Hematopoietic multipotent progenitor cell treated with erythropoietin and hydrocortisone succinate and interleukin-3 and kit ligand, for 4 days (in vitro differentiated cells): ENCODE results near the gene LEMD2.

Experiments used
- DNase-seq: peaks from one replicate; pipeline ENCODE4 v3.0.0-alpha.2; 2015

The LEMD2 gene

GRCh38 chr6:33732817-33733708, 55.9 kb downstream of the LEMD2 start:
- no peak for DNase-seq

DNA sequence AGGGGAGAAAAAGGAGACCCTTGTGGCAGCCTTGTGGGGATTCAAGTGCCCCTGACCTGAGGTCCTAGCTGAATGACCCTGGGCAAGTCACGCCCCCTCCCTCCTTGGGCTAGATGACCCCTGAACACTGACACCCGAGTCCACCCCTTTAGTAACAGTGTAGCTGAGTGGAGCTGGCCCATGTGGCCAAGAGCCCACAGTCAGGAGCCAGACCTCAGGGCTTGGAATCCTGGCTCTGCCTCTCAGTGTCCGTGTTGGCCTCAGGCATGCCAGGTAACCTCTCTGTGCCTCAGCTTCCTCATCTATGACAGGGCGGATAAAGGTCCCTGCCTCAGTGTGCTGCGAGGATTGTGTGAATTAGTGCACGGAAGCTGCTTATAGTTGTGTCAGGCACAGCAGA, 56.5 kb downstream of the LEMD2 start:
- DNase-seq = no peak

DNA sequence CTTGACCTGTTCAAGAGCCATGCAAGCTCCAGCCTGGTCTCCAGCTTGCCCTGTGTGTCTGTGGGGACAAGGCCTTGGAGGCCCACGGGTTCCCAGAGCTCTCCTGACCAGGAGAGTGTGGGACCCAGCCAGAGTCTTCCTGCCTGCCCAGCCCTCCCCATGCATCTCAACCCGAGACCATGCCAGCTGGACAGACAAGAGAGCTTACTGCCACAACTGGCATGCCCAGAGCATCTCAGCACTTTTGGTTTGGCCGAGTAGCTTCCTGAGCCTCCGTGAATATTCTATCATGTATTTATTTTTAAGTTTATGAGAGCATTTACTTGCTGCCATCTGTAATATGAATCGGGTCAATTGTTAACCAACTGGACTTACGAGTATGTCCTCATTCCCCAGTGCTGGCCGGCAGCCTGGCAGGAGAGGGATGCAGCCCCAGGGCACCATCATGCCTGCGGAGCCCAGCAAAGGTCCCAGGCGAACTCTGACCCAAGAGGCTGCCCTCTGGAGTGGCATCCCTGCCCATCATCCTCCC, 57.1 kb downstream of the LEMD2 start:
- no peak for DNase-seq

GRCh38 chr6:33731035-33731434, 57.9 kb downstream of the LEMD2 start:
- no peak for DNase-seq

- no peak for DNase-seq
Measured at GRCh38 chr6:33730611-33731010, 58.3 kb downstream of the LEMD2 start.

DNA sequence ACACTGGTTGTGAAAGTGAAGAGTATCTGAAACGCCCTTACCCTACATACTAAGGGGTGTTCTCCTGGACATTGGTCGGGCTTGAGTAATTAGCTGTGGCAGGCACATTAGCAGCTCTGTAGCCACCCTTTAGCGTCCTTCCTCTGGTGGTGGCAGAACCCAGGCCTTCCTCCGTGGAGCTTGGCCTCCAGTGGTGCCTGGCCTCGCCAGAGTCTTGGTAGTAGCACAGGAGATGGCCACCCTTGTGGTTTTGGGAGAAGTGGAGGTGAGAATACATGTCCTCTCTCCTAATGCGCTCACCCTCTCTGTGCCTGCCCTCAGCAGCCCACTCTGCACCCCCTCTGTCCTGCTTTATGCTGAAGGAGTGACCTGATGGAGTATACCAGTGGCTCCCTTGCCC, 59.9 kb downstream of the LEMD2 start:
- no peak for DNase-seq

DNA sequence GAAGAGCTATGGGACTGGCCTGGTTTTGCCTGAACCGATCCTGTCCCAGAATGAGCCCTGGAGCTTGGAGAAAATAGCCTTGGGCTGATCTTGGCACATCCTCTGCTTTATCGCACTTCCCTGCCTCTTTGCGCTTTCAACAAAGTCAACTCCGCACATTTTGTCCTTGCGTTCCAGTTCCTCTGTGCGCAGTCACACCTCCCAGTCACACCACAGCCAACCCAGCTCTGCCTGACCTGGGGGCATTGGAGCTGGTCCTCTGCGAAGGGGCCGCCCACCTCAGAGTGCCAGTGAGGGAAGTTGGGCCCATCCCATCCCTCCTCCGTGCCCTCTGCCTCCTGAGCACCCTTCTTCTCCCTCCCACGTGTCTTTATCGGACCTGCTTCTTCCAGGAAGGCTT, 60.5 kb downstream of the LEMD2 start:
- DNase-seq = no peak

DNA sequence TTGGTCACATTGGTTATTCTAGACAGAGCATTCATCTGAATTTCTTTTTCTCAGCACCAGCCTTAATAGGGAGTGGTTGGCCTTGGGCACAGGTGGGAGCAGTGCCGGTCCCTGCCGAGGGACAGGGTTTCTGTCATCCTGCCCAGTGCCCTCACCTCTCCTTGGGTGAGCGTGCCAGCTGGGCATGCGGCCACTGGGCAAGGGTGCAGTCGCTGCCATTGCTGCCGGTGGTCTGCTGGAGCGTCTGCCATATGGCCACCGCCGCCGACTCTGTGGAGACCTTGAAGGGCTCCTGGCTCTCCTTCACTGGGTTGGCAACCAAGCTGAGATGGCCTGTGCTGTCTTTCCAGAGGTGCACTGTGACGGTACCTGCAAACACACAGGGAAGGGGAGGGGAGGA, 61.0 kb downstream of the LEMD2 start:
- no peak for DNase-seq

DNA sequence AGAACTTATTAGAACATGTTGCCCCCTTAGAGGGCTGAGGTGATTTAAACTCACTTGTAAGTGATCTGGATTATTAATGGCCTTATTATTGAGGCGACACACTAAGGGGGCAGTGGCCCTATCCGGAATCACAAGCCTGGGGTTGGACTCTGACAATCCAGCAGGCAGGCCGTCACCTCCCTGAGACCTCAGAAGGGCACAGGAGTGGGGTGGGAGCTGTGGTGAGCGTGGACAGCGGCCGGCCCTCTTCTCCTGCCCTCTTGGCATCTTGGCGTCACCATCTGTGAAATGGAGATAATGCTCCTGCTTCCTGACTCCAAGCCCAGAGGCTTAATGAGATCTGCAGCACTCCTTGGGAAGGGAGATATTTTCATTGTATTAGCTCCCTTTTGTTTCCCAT, 61.8 kb downstream of the LEMD2 start:
- no peak for DNase-seq

- DNase-seq = no peak
Measured at GRCh38 chr6:33726696-33727095, 62.2 kb downstream of the LEMD2 start.

DNA sequence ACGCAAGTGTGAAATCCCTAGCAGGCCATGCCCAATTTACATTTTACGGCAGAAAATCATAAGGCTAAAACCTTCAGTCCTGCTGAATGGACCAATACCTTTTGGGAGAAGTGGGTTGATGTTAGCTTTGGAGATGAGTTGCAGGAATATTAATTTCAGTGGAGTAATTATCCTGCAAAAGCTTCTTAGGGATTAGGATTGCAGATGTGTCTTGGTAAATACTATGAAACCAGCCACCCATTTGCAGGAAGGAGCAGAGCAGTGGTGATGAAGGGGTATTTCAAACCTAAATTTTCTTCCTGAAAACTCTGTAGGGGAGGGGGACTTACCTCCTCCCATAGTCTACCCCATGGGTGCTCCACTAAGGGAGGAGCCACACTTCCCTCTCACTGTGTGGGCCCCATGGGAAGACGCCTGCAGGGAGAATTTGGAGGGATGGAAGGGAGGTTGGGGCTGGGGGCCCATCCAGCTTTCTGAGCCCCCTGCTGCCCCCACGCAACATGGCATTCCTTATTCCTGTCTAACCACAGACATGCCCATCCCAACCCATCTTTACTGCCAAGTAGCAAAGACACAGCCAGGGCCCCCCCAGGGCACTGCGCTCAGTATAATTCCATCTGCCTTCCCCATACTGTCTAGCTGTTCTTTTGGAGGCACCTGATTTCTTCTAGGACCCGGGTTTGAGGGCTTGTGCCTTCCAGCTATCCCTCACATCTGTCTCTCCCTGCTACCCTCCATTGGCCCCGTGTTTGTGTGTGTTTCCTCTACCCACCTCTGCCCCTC, 62.8 kb downstream of the LEMD2 start:
- DNase-seq = no peak

GRCh38 chr6:33725222-33725621, 63.7 kb downstream of the LEMD2 start:
- no peak for DNase-seq

GRCh38 chr6:33724102-33725023, 64.6 kb downstream of the LEMD2 start:
- no peak for DNase-seq

DNA sequence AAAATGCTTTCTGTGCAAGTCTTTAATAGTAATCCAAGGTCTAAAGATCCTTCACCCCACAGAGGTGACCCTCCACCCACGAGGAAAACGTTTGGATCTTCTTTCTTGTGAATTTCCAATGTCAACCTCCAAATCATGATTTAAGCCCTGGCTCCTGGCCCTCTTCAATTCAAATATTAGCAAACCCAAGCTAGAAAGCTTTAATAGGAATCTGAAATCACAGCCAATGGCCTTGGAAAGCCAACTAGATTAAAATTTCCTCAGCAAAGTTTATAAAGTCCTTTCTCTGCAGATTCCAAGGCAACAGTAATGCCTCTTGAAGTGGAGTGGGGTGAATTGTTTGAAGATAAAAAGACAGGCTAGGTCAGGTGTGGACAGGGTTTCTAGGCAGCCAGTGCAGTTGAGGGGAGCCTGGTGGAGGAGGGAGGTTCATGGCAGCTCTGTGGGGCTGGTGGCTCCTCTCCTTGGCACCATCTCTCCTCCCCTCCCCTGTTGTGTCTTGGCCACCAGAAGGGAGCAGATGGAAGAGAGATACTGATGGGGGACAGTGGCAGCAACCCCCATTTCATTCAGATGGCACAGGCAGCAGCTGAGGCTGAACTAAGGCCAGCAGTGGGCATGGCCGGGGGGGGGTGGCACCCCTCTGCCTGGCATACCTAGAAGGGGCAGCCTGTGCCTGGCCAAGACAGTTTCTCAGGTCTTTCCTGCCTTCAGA, 65.4 kb downstream of the LEMD2 start:
- no peak for DNase-seq

DNA sequence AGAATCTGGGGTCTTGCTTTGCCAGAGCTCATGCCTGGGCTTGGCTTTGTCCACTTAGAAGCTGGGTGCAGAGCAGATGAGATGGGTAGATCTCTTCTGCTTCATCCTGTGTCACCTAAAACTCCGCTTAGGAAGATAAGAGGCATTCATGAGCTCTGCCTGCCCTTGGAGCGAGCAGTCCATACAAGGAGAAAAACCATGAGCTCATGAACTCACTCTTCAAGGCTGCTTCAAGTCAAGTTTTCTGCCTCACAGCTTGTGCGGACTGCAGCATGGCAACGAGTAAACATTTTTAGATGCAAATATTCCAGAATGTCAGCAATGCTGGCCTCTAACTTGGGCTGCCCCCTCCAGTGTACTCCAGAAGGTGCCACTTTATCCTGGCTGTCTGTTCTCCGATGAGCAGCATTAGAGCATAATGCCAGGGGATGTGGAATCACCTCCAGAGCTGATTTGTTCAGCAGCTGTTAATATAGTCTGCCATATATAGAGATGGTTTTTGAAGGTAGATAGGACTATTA, 66.8 kb downstream of the LEMD2 start:
- DNase-seq = no peak

DNA sequence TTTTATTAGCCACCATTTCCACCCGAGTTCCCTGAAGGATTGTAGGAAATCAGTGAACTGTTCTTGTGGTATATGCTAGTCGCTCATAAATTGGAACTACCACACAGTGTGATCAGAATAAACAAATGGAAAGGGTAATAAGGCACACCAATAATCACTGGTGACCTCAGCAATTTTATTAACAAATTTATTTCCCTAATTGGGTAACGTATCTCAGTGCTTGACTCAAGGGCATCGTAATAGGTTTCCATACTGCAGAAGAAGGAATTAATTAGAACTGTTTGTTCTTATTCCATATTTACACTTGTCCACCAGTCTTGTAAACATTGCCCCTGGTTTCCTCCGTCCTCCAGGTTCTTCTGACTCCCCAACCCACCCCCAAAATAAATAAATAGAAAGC, 67.4 kb downstream of the LEMD2 start:
- no peak for DNase-seq
